Mesenteric fat pad (tissue), 1 donor: ENCODE data around the gene S100B. TPM values are rescaled to one million over a fixed set of nuclear protein-coding genes. Genes with fewer than 3 reads are reported as not detected.
"Not testable (repeated sequence)": the region's sequence is repeated elsewhere in the genome, so short reads cannot be mapped to it uniquely, and the experiment has no call there.

Source experiments
- DNase-seq: peaks from one replicate; pipeline ENCODE4 v3.0.0-alpha.2; 2020; ENCODE audit warnings: low spot score
- total RNA-seq: library from RNA; stranded (reverse); fragmentation: NEBNext Ultra II Directional; extraction: Animal tissue kit (Norgen Biotek cat#: 25700); gene quantifications from one replicate; pipeline ENCODE4 v1.2.1, GENCODE V29; 2021
- donor health status: DM: yes; HTN: yes; CAD: no.

The S100B gene
- total RNA-seq, 1 donor from 2014 or later: 102 TPM

DNA sequence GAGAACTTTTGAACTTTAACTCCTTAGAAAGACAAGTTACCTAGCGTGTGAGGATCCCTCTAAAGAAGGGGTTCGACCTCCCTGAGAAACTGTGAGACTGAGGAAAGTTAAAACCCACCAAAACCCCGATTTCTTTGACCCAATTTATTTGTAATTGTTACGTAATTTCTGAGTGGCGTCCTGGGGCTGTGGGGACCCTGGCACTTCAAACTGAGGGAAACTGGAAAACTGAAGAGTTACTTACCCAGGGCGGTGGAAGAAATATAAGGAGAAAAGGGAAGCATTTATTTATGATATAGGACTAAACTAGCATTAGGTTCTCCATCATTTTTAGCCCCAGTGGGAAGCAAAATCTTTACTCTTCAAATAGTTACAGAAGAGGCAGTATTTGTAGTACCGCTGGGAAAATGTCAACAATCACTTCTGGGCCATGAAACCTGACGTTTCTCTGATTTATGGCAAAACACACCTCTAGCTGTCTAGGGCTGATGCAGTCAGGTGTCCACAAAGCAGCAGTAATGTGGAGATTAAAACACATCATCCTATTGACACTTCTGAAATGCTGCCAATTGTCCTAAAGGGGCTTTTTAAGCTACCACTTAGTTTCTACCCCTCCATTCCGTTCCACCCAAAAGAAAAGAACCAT is 430 bp downstream of the S100B start:
- no peak for DNase-seq

DNA sequence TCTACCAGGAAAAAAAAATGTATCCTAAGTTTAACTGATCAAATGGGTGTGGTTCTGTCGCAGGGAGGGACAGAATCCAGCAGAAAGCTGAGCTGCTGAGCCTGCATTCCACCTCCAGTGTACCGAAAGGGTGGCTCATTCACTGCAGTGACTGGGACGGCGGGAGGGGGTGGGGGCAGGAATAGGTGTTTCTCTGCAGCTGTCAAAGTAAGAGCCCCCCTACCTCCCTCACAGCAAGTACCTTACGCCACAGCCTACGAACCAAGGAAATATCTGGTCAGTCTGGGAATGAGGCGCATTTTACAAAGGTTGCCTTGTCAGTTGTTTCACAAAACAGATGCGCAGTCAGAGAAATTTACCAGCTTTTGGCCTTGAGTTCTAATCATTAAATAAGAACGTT is 1.7 kb downstream of the S100B start:
- DNase-seq: no peak

DNA sequence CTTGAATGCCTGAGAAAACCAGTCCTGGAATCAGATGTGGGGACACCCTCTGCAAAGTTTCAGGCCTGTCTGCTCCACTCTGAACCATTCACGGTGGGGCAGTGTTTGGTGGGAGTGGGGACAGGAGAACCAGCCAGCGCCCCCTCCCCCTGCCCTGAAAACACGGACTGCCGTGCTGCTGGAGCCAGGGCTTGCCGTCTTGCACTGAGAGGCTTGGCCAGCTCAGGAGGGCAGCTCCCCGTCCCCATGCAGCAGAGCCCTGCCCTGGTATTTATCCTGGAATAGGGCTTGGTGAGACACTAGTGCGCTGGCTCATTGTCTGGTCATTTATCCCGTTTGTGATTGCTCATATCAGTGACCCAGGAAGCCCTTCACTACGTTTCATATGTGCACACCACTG is 3.9 kb downstream of the S100B start:
- no peak for DNase-seq

DNA sequence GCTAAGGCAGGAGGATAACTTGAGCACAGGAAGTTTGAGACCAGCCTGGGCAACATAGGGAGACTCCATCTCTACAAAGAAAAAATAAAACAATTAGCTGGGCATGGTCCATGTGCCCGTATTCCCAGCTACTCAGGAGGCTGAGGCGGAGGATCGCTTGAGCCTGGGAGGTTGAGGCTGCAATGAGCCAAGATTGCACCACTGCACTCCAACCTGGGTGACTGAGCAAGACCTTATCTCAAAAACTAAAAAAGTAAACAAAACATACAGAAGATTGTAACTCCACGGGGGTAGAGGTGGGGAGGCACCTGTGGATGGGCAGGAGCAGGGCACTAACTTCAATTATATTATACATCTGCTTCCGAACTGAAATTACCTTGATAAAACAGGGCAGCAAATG is 4.6 kb downstream of the S100B start:
- DNase-seq: no peak

DNA sequence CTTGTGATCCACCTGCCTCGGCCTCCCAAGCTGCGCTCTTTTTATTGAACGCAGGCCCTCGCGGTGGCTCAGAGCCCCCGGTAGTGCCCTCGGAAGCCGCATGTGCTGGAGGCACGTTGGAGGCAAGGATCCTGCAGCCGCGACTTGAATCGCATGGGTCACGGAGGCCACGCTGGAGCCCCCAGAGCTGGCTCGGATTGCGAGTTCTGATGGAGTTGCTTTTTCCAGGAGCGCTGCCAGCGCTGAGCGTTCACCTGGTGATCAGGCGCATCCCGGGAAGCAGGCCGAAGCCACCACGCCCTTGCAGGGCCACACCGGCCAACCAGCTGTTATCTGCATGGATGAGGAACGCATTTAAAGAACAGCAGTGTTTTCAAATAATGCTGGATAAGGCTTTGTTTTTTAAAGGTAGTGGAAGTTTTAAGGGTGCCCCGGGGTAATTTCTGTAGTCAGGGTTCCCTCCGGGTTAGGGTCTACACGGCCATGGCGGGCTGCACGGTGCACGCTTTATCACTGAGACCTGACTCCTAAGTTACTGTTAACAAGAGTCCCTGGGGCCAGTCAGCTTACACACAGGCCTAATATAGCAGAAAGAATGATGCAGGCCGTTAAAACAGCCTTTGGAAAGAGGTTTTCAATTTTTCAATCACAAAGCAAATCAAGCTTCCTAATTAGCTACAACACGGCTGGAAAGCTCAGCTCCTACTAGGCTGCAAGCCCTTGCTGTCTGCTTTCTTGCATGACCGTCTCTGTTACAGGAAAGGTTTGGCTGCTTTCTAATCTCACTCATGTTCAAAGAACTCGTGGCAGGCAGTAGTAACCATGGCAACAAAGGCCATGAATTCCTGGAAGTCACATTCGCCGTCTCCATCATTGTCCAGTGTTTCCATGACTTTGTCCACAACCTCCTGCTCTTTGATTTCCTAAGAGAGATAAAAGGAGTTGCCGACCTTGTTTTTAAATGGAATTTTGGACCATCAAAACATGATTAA is 6.0 kb downstream of the S100B start:
- no peak for DNase-seq

DNA sequence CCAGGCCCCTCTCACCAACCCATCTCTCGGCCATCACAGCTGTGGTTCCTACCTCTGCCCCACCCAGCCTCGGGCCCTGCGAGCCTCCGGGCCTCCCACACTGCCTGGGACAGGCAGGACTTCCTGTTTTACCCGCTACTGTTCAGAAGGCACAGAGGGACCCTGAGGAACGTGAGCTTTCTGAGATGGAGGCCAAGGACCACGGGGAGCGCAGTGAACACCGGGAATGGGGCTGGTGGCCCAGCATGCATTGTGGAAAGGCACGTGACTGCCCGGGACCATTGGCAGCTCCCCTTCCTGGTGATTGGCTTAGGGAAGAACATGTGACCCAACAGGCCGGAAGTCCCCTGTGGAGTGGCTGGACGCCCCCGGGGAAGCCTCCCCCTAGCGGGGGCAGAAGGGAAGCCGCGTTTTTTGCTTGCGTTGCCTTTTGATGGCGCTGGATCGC is 7.0 kb downstream of the S100B start:
- no peak for DNase-seq

DNA sequence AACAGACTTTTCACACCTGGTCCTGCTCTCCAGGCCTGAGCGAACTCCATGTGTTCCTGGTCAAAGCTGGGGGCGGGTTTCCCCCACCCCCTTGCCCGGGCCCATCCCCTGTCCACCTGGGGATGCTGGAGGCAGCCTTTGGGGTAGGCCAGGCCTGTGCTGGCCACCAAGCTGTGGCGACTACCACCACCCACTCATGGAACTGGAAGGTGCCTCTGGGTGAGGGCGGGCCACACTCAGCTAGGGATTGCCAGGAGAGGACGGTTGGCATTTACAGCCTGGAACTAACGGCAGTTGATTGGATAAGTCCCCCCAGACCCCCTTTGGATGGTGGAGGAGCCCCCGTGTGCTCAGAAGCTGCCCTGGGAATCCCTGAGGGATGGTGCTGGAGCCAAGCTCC is 7.9 kb downstream of the S100B start:
- DNase-seq: no peak

DNA sequence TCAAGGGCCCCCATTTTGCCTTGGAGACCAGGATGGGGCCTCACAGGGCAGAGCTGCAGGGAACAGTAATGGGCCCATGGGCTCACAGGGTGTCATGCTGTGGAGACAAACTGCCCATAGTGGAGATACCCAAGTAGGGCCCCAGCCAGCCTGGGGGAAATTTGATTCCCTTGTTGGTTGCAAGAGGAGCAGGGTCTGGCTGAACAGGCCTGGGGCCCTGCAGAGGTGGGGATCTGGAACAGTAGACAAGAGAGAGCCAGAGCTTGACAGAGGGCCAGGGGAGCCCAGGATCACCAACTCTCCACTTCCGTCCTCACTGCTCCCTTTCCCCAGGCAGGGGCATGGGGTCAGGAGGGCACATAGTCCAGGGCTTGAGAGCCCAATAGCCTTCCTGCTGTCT is 8.7 kb downstream of the S100B start:
- no peak for DNase-seq

DNA sequence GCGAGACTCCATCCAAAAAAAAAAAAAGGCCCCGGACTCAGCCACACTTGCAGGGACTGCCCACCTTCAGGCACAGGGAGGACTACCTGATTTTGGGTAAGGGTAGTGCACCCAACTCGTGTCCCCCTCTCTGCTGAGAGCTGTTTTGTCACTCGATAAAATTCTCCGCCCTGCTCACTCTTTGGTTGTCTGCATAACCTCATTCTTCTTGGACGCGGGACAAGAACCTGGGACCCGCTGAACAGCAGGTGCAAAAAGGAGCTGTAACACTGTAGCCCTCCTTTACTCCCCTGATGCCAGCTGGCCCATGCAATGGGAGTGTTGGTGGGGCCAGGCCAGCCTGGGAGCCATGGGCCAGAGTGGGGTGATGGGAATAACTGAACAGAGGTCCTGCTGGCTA is 10.6 kb downstream of the S100B start:
- DNase-seq: no peak

DNA sequence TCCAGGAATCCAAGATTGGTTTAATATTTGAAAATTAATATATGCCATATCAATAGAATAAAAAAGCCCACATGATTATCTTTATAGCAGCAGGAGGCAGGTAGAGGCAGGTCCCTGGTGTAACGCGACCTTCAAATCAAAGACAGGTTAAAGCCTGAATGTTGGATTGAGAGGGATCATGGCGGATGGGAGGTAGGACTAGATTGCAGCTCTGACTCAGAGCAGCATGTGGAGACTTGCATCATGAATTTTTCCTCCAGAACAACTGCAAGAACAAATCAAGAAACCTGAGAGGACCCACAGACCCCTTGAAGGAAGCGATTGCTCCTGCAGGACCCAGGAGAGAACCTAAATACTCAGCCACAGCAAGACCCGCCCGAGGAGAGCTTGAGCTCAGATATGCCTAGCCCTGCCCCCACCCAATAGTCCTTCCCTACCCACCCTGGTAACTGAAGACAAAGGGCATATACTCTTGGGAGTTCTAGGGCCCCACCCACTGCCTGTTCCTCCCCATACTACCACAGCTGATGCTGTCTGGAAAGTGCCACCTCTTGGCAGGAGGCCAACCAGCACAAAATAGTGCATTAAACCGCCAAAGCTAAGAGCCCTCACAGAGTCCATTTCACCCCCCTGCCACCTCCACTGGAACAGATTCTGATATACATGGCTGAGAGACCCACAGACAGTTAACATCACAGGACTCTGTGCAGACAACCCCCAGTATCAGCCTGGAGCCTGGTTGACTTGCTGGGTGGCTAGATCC is 19.5 kb downstream of the S100B start:
- DNase-seq: no peak

DNA sequence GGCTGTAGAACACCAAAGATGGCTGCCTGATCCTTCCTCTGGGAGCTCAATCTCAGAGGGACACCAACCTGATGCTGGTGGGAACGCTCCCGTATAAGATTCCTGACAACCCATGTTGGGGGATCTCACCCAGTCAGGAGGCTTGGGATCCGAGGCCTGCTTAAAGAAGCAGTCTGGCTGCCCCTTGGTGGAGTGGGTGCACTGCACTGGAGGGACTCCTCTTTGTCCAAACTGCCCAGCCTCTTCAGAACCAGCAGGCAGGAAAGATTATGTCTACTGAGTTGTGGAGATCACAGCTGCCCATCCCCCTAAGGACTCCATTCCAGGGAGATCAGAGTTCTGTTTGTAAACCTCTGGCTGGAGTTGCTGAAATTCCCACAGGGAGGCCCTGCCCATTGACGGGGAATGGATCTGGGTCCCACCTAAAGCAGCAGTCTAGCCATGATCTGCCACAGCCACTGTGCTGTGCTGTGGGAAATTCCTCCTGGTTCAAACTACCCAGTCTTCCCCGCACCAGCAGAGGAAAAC is 23.0 kb downstream of the S100B start:
- DNase-seq: no peak

DNA sequence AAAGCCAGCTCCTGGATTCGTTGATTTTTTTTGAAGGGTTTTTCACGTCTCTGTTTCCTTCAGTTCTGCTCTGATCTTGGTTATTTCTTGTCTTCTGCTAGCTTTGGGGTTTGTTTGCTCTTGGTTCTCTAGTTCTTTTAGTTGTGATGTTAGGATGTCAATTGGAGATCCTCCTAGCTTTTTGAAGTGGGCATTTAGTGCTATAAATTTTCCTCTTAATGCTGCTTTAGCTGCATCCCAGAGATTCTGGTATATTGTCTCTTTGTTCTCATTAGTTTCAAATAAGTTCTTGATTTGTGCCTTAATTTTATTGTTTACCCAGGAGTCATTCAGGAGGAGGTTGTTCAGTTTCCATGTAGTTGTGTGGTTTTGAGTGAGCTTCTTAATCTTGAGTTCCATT is 25.5 kb downstream of the S100B start:
- not testable (repeated sequence) for DNase-seq

DNA sequence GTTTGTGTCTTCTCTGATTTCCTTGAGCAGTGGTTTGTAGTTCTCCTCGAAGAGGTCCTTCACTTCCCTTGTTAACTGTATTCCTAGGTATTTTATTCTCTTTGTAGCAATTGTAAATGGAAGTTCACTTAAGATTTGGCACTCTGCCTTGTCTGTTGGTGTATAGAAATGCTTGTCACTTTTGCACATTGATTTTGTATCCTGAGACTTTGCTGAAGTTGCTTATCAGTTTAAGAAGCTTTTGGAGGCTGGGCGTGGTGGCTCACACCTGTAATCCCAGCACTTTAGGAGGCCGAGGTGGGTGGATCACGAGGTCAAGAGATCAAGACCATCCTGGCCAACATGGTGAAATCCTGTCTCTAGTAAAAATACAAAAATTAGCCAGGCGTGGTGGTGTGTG is 27.1 kb downstream of the S100B start:
- DNase-seq: not testable (repeated sequence)

DNA sequence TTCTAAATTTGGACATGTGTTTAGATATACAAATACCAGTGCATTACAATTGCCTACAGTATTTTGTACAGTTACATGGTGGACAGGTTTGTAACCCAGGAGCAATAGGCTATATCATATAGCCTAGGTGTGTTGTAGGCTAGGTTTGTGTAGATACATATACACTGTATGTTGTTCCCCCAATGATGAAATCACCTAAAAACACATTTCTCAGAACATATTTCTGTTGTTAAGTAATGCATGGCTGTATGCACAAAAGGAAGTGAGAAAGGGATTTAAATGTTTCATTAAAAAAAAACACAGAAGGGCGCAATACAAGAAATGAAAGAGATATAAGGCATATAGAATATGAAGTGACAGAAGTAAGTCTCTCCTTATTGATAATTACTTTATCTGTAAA is 32.0 kb downstream of the S100B start:
- DNase-seq: no peak

DNA sequence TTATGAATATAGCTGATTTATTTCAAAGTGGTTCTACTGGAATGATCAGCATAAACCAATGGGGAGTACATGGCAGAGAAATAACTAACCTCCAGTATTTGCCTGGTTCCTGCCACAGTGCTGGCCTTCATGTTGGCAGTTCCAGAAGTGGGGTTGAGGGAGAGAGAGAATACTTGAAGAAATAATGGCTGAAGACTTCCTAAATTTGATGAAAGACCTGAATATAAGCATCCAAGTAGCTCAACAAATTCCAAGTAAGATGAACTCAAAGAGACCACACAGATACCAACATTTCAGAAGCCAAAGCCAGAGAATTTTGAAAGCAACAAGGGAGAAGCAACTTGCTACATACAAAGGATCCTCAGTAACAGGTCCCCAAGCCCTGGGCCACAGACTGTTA is 34.3 kb downstream of the S100B start:
- DNase-seq: no peak

DNA sequence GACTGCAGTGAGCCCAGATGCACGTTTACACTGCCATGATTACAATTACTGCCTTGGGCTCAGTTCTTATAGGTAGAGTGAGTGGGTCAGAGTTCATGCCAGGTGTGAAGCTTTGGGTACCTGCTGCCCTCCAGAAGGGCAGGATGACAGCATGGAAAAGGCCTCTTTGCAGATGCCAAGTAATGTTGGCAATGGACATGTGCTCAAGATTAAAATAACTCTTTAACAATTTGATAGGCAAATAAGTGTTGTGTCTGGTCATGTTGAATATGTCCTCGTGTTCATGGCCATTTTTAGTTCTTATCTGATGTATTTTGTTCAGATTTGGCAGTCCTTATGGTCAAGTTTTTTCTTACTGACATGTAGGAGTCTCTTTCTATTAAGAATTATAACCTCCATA is 34.8 kb downstream of the S100B start:
- no peak for DNase-seq

DNA sequence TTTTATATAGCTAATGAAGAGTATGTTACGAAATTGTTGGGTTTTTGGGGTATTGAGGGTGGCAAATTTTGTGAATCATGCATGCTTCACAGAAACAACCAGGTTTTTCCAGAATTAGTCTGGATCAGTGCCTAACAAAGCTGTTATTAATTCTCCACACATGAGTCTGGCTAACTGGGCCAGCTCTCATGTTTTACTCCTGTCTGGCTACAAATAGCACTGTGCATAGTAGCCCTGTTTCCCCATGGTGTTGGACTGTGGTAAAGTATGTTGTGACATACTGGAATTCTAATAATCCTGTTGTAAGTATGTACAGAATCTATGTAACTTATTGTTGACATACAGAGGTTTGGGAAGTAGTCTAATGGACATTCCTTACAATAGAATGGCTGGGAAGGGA is 35.8 kb downstream of the S100B start:
- no peak for DNase-seq

DNA sequence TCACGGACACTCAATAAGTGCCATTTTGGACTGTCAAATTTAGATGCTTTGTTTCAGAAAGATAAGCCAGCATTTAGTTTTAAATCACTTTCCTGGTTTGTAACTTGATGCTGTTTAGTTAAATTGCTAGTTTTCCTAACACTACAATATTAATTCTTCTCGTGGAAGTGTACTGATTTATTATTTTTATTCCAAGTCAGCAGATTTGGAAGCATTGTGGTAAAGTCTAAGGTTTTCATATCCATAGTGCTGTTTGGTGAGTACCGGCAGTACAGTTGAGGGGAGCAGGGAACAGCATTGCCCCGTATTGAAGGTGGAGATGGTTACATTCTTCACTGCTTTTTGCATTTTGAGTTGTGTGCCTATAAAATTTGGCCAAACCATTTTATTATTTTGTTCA is 36.3 kb downstream of the S100B start:
- no peak for DNase-seq

DNA sequence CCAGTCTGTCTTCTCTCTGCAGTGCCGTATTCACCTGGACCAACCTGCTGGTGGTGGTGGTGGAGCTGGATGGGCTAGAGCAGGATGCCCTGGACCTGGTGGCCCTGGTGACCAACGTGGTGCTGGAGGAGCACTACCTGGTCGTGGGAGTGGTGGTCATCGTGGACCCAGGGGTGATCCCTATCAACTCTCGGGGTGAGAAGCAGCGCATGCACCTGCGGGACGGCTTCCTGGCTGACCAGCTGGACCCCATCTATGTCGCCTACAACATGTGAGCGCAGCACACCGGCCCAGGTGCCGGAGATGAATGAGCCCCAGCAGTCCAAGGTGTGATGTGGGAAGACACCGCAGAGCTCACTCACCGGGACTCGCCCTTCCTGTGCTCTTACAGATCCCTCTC is 37.5 kb downstream of the S100B start:
- DNase-seq: no peak

DNA sequence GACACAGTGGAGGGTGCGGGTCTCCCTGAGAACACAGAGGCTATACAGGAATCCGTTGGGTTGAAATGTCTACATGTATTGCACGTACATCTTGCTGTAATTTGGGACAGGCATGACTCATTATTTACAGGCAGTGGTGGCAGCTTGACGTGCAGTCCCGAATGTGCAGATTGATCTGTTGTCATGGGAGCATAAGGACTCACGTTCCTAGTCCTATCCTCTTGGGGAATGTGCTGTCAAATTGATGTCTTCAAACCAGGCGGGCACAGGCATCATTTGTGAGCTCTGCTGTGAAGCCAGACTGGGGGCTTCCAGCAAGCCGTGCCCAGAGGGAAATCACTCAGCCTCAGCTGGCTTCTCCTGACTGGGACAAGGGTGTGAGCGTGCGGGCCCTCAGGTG is 40.5 kb downstream of the S100B start:
- DNase-seq: no peak

DNA sequence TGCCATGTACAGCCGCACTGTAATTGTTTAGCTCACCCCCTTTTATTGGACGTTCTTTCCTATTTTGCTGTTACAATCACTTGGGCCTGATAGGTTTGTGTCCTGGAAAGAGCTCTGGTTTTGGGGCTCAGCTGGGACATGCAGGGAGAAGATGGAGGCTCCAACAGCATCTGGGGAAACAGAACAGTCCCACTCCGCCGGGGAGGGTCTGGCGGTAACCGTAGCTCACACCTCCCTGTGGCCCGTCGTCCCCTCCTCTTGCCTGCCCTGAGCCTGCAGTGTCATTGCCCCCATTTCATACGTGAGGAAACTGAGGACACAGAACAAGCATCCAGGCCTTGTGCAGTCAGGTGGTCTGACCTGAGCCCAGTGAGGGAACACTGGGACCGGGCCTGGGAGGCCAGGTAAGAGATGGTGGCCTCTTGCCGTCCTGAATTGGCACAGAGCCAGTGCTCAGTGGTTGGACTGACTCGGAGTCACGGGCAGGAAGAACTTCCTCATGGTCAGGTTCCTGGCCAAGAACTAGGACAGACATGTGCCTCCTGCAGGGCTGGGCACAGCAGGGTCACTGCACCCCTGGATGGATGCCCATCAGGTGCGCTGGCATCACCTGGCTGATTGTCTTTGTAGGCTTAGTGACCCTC is 41.8 kb downstream of the S100B start:
- DNase-seq: peak; percentile 79
